IPS-18c (cell line): ENCODE measurements around the gene ANKIB1.

ENCODE experiments used
- H3K4me3 ChIP-seq: 2 replicates; pipeline ENCODE4 v1.7.0; 2013; ENCODE audit warnings: low read depth, mild to moderate bottlenecking, low read length, moderate library complexity; ENCODE audit not compliant: insufficient read depth
- H3K9me3 ChIP-seq: one replicate; pipeline ENCODE4 v1.6.1; 2013; ENCODE audit warnings: mild to moderate bottlenecking, low read length, moderate library complexity; ENCODE audit not compliant: control insufficient read depth, insufficient read depth

ANKIB1 gene

GRCh38 chr7:92296880-92297445, 51.2 kb downstream of the ANKIB1 start:
- no peaks in the 10 kb centered on the region for H3K9me3 ChIP-seq

GRCh38 chr7:92297736-92298135, 52.0 kb downstream of the ANKIB1 start:
- Histone ChIP-seq H3K4me3 (no peak overlapping the region), H3K9me3 (no peaks in the 10 kb centered on the region)

More at GRCh38 chr7:92296880-92297445, 51.2 kb downstream of the ANKIB1 start:
- H3K4me3 ChIP-seq: no peak overlapping the region

- Histone ChIP-seq H3K9me3 (no peaks in the 10 kb centered on the region), H3K4me3 (no peak overlapping the region)
These were observed 58.0 kb downstream of the ANKIB1 start for GRCh38 chr7:92303761-92304160.

GRCh38 chr7:92304406-92304893, 58.7 kb downstream of the ANKIB1 start:
- H3K4me3 ChIP-seq: no peak overlapping the region
- no peaks in the 10 kb centered on the region for H3K9me3 ChIP-seq

GRCh38 chr7:92306153-92306552, 60.4 kb downstream of the ANKIB1 start:
- no peaks in the 10 kb centered on the region for H3K9me3 ChIP-seq
- no peak overlapping the region for H3K4me3 ChIP-seq

GRCh38 chr7:92313055-92313454, 67.3 kb downstream of the ANKIB1 start:
- Histone ChIP-seq H3K9me3 (no peaks in the 10 kb centered on the region), H3K4me3 (no peak overlapping the region)

GRCh38 chr7:92319243-92319642, 73.5 kb downstream of the ANKIB1 start:
- no peak overlapping the region for H3K4me3 ChIP-seq
- no peaks in the 10 kb centered on the region for H3K9me3 ChIP-seq

- Histone ChIP-seq H3K9me3 (no peaks in the 10 kb centered on the region), H3K4me3 (no peak overlapping the region)
These were observed 79.4 kb downstream of the ANKIB1 start for GRCh38 chr7:92325173-92325572.

GRCh38 chr7:92325858-92326257, 80.1 kb downstream of the ANKIB1 start:
- Histone ChIP-seq H3K4me3 (no peak overlapping the region), H3K9me3 (no peaks in the 10 kb centered on the region)

- no peaks in the 10 kb centered on the region for H3K9me3 ChIP-seq
These were observed 85.2 kb downstream of the ANKIB1 start for GRCh38 chr7:92330835-92331438.

GRCh38 chr7:92331508-92331907, 85.7 kb downstream of the ANKIB1 start:
- Histone ChIP-seq H3K4me3 (no peak overlapping the region), H3K9me3 (no peaks in the 10 kb centered on the region)

More at GRCh38 chr7:92330835-92331438, 85.2 kb downstream of the ANKIB1 start:
- no peak overlapping the region for H3K4me3 ChIP-seq

GRCh38 chr7:92332782-92333181, 87.0 kb downstream of the ANKIB1 start:
- H3K9me3 ChIP-seq: no peaks in the 10 kb centered on the region
- H3K4me3 ChIP-seq: no peak overlapping the region

- Histone ChIP-seq H3K4me3 (no peak overlapping the region), H3K9me3 (no peaks in the 10 kb centered on the region)
These were observed 88.1 kb downstream of the ANKIB1 start for GRCh38 chr7:92333866-92334265.

- Histone ChIP-seq H3K4me3 (no peak overlapping the region), H3K9me3 (no peaks in the 10 kb centered on the region)
These were observed 89.8 kb downstream of the ANKIB1 start for GRCh38 chr7:92335574-92335973.

- Histone ChIP-seq H3K9me3 (no peaks in the 10 kb centered on the region), H3K4me3 (no peak overlapping the region)
These were observed 91.0 kb downstream of the ANKIB1 start for GRCh38 chr7:92336662-92337340.

GRCh38 chr7:92340016-92340415, 94.2 kb downstream of the ANKIB1 start:
- no peak overlapping the region for H3K4me3 ChIP-seq

GRCh38 chr7:92343714-92344113, 97.9 kb downstream of the ANKIB1 start:
- Histone ChIP-seq H3K9me3 (no peaks in the 10 kb centered on the region), H3K4me3 (no peak overlapping the region)

More at GRCh38 chr7:92340016-92340415, 94.2 kb downstream of the ANKIB1 start:
- H3K9me3 ChIP-seq: no peaks in the 10 kb centered on the region

- Histone ChIP-seq H3K4me3 (no peak overlapping the region), H3K9me3 (no peaks in the 10 kb centered on the region)
These were observed 106.2 kb downstream of the ANKIB1 start for GRCh38 chr7:92352009-92352408.
